Measurements from ENCODE around the gene MRTFA. TPM values are rescaled to one million over a fixed set of nuclear protein-coding genes. Genes with fewer than 3 reads are reported as not detected.

Gene MRTFA
- polyA plus RNA-seq, 1 of the 3 experiments (the other 2 are of a cell fraction), result 5.8 TPM

GRCh38 chr22:40416267-40416570, 220.3 kb downstream of the MRTFA start:
- H3K4me3 ChIP-seq (ENCODE audit: low read depth in 2 of 2, low read length in 1 of 2), result no peak overlapping the region
- no peak overlapping the region for H3K9ac ChIP-seq
- no peak overlapping the region for H3K4me2 ChIP-seq
- no peaks in the 10 kb centered on the region for H3F3A ChIP-seq (replicated peaks; ENCODE audit: insufficient read depth)
- 100% methylated on average over 4 of the region's 10 CpGs for WGBS (ENCODE audit: low lambda C conversion rate)
- no peak for DNase-seq
- H2AFZ ChIP-seq (ENCODE audit: low read depth), result no peak overlapping the region
- no peaks in the 10 kb centered on the region for H3K9me2 ChIP-seq
- no peaks in the 10 kb centered on the region for H4K20me1 ChIP-seq (ENCODE audit: insufficient read depth)
- no peaks in the 10 kb centered on the region for H3K79me2 ChIP-seq (ENCODE audit: insufficient read depth)
- ChIA-PET CTCF (no interaction called here), POLR2A (no interaction called here)
- H3K9me3 ChIP-seq, result no peaks in the 10 kb centered on the region
- H3K36me3 ChIP-seq (replicated peaks in 1 of 2; ENCODE audit: control insufficient read depth in 1 of 2, insufficient read depth in 2 of 2, low read length in 1 of 2), result peaks cover 0 to 29% of the 10 kb centered on the region in 2 experiments
- H3K27ac ChIP-seq (ENCODE audit: low read depth in 2 of 2, low read length in 1 of 2), result no peak overlapping the region
- TF ChIP-seq GATA2 (CRISPR knock-in tag; IDR thresholded peaks at IDR 0.05), result no peak
- TF ChIP-seq, protein P1, sequence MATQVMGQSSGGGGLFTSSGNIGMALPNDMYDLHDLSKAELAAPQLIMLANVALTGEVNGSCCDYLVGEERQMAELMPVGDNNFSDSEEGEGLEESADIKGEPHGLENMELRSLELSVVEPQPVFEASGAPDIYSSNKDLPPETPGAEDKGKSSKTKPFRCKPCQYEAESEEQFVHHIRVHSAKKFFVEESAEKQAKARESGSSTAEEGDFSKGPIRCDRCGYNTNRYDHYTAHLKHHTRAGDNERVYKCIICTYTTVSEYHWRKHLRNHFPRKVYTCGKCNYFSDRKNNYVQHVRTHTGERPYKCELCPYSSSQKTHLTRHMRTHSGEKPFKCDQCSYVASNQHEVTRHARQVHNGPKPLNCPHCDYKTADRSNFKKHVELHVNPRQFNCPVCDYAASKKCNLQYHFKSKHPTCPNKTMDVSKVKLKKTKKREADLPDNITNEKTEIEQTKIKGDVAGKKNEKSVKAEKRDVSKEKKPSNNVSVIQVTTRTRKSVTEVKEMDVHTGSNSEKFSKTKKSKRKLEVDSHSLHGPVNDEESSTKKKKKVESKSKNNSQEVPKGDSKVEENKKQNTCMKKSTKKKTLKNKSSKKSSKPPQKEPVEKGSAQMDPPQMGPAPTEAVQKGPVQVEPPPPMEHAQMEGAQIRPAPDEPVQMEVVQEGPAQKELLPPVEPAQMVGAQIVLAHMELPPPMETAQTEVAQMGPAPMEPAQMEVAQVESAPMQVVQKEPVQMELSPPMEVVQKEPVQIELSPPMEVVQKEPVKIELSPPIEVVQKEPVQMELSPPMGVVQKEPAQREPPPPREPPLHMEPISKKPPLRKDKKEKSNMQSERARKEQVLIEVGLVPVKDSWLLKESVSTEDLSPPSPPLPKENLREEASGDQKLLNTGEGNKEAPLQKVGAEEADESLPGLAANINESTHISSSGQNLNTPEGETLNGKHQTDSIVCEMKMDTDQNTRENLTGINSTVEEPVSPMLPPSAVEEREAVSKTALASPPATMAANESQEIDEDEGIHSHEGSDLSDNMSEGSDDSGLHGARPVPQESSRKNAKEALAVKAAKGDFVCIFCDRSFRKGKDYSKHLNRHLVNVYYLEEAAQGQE (IDR thresholded peaks at IDR 0.05; ENCODE audit: low read depth, low read length), result no peak
- no peak for TF ChIP-seq RXRA (IDR thresholded peaks at IDR 0.05; ENCODE audit: borderline replicate concordance, low read depth)
- TF ChIP-seq, protein P2, sequence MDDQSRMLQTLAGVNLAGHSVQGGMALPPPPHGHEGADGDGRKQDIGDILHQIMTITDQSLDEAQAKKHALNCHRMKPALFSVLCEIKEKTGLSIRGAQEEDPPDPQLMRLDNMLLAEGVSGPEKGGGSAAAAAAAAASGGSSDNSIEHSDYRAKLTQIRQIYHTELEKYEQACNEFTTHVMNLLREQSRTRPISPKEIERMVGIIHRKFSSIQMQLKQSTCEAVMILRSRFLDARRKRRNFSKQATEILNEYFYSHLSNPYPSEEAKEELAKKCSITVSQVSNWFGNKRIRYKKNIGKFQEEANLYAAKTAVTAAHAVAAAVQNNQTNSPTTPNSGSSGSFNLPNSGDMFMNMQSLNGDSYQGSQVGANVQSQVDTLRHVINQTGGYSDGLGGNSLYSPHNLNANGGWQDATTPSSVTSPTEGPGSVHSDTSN (IDR thresholded peaks at IDR 0.05), result no peak
- no peak for TF ChIP-seq FOSL2 (IDR thresholded peaks at IDR 0.05; ENCODE audit: borderline replicate concordance, low read depth)
- no peak for TF ChIP-seq SMC3 (IDR thresholded peaks at IDR 0.05; ENCODE audit: low read depth, low read length)
- no peak for TF ChIP-seq NRF1 (IDR thresholded peaks at IDR 0.05; ENCODE audit: low read depth, low read length)
- no peak for TF ChIP-seq YY1 (IDR thresholded peaks at IDR 0.05; ENCODE audit: low read depth)
- no peak for TF ChIP-seq EZH2phosphoT487 (IDR thresholded peaks at IDR 0.05; ENCODE audit: borderline replicate concordance, low read depth)
- no peak for TF ChIP-seq TAF1 (IDR thresholded peaks at IDR 0.05; ENCODE audit: borderline replicate concordance, low read depth, low read length)
- H3K27me3 ChIP-seq (ENCODE audit: insufficient read depth), result no peaks in the 10 kb centered on the region
- peaks cover 0 to 18% of the 10 kb centered on the region in 2 experiments; a peak in 1 of 4 replicates for H3K4me1 ChIP-seq (ENCODE audit: control insufficient read depth in 1 of 2, insufficient read depth in 2 of 2, low read depth in 1 of 2, low read length in 1 of 2)

- WGBS (ENCODE audit: low lambda C conversion rate), result 97% methylated on average over 12 of the region's 19 CpGs
- no peak overlapping the region for H3K4me2 ChIP-seq
- H3K79me2 ChIP-seq (ENCODE audit: insufficient read depth), result no peaks in the 10 kb centered on the region
- H3K27ac ChIP-seq (ENCODE audit: low read depth in 2 of 2, low read length in 1 of 2), result no peak overlapping the region; a peak in 1 of 4 replicates
- no peaks in the 10 kb centered on the region for H3K27me3 ChIP-seq (ENCODE audit: insufficient read depth)
- no peak overlapping the region for H3K9ac ChIP-seq
- ChIA-PET CTCF (interaction anchor here (1.1 kb wide), 1 partner anchor 228 kb away, joined by 3 read pairs; no protein-coding TSS in a partner anchor), POLR2A (no interaction called here)
- no peaks in the 10 kb centered on the region for H3K9me2 ChIP-seq
- peaks cover 0 to 18% of the 10 kb centered on the region in 2 experiments; a peak in 1 of 4 replicates for H3K4me1 ChIP-seq (ENCODE audit: control insufficient read depth in 1 of 2, insufficient read depth in 2 of 2, low read depth in 1 of 2, low read length in 1 of 2)
- no peaks in the 10 kb centered on the region for H3K9me3 ChIP-seq
- no peaks in the 10 kb centered on the region for H3F3A ChIP-seq (replicated peaks; ENCODE audit: insufficient read depth)
- no peak overlapping the region for H3K4me3 ChIP-seq (ENCODE audit: low read depth in 2 of 2, low read length in 1 of 2)
- peaks cover 0 to 33% of the 10 kb centered on the region in 2 experiments for H3K36me3 ChIP-seq (replicated peaks in 1 of 2; ENCODE audit: control insufficient read depth in 1 of 2, insufficient read depth in 2 of 2, low read length in 1 of 2)
- no peak overlapping the region for H2AFZ ChIP-seq (ENCODE audit: low read depth)
- no peaks in the 10 kb centered on the region for H4K20me1 ChIP-seq (ENCODE audit: insufficient read depth)
- DNase-seq, result no peak
- TF ChIP-seq TCF12 (IDR thresholded peaks at IDR 0.05), result no peak
- TF ChIP-seq, protein P1 (IDR thresholded peaks at IDR 0.05; ENCODE audit: low read depth, low read length), result no peak
- TF ChIP-seq FOXJ3 (CRISPR knock-in tag; IDR thresholded peaks at IDR 0.05), result no peak
- TF ChIP-seq TEAD4 (IDR thresholded peaks at IDR 0.05; ENCODE audit: borderline replicate concordance, insufficient read depth), result no peak
- TF ChIP-seq, protein P2 (IDR thresholded peaks at IDR 0.05), result no peak
- TF ChIP-seq SMC3 (IDR thresholded peaks at IDR 0.05; ENCODE audit: low read depth, low read length), result no peak
- TF ChIP-seq RXRA (IDR thresholded peaks at IDR 0.05; ENCODE audit: borderline replicate concordance, low read depth), result no peak
- TF ChIP-seq NRF1 (IDR thresholded peaks at IDR 0.05; ENCODE audit: low read depth, low read length), result no peak
- no peak for TF ChIP-seq FOXM1 (IDR thresholded peaks at IDR 0.05; ENCODE audit: low read depth)
Observed at GRCh38 chr22:40415531-40416266, 220.8 kb downstream of the MRTFA start.

All from SK-N-SH (cell line).